Colon (tissue), 2 donors: ENCODE measurements around the gene ST8SIA6.
"Not testable (repeated sequence)": the region's sequence is repeated elsewhere in the genome, so short reads cannot be mapped to it uniquely, and the experiment has no call there.

Source experiments
- FAIRE-seq: peaks from 2 replicates; lab custom pipeline; 2012; peaks lifted over from hg19 to GRCh38; lab: Jason Lieb, UNC
- donor health status: control.
- donor health status: control.

The ST8SIA6 gene

DNA sequence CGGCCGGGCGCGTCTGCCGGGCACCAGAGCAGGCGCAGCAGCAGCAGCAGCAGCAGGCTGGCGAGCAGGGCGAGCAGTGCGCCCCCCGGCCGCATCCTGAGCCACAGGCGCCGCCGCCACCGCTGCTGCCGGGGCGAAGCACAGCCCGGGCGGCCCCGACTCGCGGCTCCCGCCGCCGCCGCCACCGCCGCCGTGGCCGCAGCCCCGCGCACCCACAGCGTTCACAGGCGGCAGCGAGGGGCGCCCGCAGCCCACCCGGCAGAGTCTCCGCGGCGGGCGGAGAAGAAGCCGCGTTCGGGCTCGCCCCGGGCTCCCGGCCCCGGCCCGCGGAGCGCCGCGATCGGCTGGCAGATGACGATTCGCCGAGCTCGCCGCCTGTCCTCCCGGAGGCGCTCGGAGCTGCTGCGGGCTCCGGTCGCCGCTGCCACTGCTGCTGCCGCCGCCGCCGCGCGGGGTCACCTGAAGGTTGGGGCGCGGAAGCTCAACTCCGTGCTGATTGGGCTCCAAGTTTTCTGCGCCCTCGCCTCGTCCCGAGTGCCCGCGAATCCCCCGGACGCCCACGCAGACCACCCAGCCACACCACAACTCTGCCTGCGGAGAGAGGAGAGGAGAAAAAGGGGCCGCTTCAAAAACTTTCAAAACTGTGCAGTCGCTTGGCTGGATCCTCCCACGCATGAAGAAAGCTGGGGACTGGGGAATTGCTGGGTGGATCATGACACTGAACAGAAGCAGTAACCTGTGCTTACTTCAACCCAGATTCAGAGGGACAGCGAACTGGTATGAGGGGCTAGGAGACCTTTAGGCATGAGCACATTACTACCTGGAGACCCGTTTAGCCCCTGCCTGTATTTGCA lies at the start of gene ST8SIA6:
TSS of gene ST8SIA6 (minus strand) at position 435 of the 854 bp plus-strand sequence. CDS start at position 95, 340 bp downstream.
- no peak for FAIRE-seq

GRCh38 chr10:17503795-17504194 lies 49.4 kb upstream of the ST8SIA6 start:
- no peak for FAIRE-seq

- FAIRE-seq: no peak
Measured at GRCh38 chr10:17502814-17503213, 48.4 kb upstream of the ST8SIA6 start.

DNA sequence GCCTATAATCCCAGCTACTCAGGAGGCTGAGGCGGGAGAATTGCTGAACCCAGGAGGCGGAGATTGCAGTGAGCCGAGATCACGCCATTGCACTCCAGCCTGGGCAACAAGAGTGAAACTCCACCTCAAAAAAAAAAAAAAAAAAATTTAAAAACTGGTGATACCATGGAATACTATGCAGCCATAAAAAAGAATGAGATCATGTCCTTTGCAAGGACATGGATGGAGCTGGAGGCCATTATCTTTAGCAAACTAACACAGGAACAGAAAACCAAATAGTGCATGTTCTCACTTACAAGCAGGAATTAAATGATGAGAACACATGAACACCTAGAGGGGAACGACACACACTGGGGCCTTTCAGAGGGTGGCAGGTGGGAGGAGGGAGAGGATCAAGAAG lies 44.6 kb upstream of the ST8SIA6 start:
- not testable (repeated sequence) for FAIRE-seq

GRCh38 chr10:17497446-17498030 lies 43.1 kb upstream of the ST8SIA6 start:
- FAIRE-seq: no peak

DNA sequence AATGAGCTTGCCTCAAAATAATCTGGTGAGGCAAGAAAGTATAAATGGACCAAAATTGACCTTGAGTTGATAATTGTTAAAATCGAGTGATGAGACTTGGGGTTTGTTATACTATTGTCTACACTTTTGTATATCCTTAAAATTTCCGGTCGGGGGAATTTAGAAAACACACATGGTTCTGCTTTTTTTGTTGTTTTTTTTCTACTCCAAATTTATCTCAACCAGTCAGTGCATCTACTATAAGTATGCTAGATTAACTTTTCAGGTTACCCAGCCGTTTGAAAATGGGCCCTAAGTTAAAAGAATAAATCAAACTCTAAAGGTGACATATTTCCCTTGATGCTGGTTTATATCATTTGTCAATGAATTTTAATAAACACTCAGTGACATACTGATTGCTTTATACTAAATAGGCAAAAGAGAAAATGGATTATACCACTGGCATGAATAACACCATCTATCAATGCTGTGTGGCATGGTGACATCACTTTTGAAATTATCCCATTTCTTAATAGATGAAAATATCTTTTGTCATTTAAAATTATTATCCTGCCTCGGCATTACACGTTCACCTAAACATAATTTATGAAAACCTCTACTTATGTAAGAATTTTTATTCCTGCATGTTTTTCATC lies 40.3 kb upstream of the ST8SIA6 start:
- no peak for FAIRE-seq

DNA sequence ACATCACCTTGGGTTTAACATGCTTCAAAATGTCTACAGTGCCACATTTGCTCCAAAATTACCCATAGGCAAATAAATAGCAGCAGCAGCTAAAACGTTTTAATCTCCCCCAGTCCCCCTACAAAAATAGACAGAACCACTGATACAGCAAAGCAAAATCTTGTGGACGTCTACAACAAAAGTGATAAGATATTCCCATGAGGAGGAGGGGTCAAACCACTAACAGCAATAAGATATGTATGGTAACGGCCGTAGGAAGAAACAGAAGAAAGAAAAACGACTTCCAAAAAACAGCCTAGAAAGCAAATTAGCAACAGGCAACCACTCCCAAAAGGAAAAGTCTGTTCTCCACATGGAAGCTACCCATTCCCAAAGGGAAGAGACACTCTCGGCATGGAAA lies 34.5 kb upstream of the ST8SIA6 start:
- no peak for FAIRE-seq

- no peak for FAIRE-seq
Measured at GRCh38 chr10:17483079-17483478, 28.7 kb upstream of the ST8SIA6 start.

DNA sequence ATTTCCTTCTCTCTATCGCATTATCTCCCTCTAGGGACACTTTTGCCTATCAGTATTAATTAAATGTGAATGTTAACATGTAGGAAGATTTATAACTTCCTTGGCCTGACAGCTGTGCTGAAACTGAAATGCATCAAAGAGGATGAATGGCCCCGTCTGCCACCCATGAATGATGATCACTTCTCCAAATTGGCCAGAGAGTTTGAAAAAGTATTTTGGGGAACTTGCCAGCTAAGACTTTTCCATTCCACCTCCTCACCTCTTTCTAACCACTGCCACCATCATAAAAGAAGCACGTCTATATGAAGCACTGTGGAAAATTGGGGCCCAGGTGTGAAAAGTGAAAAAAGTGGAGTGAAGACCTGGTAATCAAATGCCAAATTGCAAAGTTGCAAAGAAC lies 25.4 kb upstream of the ST8SIA6 start:
- no peak for FAIRE-seq

DNA sequence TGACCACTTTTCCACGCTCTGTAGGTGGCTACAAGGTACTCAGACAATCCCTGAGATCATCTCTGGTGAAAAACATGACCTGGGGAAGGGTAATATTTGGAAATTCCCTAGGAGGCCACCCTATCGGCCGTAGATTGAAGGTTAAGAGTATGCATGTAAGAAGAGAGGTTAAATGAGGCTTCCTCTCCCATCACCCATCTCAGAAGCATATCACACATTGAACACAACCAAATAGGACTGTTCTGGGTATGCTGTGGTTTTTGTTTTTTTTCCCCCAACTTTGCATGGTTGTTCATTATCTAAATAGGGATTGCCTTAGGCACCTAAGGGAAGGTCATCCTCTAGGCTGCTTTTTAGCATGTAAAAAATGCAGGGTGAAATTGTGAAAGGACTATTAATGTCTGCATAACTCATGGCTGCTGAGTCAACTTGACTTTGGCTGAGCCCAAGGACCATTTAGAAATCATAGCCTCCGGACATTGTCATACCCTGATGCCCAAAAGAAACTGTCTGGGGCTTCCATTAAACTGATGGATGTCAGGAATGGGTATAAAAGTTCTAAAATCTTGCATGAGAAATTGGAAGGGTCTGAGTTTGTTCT lies 24.7 kb upstream of the ST8SIA6 start:
- FAIRE-seq: no peak

DNA sequence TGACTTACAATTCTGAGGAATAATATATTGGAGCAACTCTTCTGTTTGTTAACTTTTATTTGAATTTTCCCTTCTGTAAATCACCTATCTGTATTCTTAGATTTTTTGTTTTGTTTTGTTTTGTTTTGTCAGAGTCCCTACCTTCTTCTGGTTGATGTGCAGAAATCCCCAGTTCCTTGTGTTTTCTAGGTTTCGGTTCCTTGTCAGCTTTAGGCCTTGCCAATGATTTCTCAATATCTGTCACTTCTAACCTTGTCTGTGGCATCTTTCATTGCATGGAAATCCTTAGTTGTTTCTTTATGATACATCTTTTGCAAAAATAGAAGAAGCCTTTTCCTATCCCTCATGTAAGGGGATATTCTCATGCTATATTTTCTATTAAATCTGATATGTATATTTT lies 21.7 kb upstream of the ST8SIA6 start:
- no peak for FAIRE-seq

- FAIRE-seq: no peak
Measured at GRCh38 chr10:17475661-17476060, 21.3 kb upstream of the ST8SIA6 start.

DNA sequence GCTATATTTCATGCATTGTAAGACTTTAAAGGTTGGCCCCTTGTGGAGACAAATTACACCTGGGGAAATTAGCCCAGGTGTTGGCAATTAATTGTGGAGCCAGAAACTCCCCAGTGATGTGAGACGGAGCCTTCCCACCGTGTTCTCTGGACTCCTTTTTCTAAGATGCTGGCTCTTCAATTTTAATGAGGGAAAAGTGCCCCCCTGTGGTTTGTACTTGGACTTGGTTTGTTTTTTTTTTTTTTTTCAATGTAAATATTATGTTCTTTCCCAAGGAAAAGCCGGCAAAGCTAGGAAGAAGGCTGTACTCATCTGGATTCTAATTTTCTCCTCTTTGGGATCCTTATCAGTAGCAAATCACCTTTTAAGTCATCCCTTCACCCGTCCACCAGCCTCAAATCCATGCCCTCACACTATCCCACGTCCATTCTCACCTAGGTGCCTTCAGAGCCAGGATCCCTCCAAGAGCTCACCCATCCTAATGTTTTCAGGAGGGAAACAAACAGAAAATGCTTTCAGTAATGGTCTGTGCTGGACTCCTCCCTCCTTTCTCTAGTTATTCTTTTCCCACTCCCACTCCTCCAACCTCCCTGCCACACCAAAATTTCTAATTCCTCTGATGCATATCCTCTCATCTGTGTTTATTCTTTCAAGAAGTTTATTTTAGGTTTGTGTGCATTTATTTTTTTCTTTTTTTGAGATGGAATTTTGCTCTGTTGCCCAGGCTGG lies 20.4 kb upstream of the ST8SIA6 start:
- no peak for FAIRE-seq

GRCh38 chr10:17473228-17473950 lies 19.0 kb upstream of the ST8SIA6 start:
- FAIRE-seq: no peak

DNA sequence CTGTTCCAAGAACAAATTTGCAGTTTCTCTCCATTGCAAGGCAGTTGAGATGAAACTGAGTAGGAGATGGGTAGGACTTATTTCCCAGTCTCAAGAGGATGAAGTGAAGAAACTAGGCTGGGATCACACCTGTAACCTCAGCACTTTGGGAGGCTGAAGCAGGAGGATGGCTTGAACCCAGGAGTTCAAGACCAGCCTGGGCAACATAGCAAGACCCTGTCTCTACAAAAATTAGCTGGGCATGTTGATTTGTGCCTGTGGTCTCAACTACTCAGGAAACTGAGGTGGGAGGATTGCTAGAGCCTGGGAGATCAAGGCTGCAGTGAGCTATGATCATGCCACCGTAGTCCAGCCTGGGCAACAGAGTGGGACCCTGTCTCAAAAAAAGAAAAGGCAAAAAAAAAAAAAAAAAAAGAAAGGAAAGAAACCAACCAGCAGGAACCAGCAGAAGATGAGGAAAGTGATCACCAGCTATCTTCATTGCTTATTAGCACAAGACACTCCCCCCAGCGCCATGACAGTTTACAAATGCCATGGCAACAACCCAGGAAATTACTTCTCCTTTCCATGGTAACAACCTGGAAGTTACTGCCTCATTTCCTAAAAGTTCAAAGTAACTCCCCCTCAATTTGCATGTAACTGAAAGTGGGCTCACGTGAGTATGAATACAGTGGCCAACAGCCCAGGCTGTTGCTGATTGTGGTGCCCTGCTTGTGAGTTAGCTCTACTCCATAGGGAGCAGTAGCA lies 18.3 kb upstream of the ST8SIA6 start:
- FAIRE-seq: no peak

DNA sequence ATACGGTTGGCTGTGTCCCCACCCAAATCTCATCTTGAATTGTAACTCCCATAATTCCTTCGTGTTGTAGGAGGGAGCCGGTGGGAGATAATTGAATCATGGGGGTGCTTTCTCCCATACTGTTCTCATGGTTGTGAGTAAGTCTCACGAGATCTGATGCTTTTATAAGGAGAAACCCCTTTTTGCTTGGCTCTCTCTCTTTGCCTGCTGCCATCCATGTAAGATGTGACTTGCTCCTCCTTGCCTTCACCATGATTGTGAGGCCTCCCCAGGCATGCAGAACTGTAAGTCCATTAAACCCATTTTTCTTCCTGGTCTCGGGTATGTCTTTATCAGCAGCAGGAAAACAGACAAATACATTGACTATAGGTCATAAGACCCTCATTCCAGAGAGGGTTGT lies 15.9 kb upstream of the ST8SIA6 start:
- FAIRE-seq: no peak

GRCh38 chr10:17465328-17466125 lies 11.1 kb upstream of the ST8SIA6 start:
- no peak for FAIRE-seq

DNA sequence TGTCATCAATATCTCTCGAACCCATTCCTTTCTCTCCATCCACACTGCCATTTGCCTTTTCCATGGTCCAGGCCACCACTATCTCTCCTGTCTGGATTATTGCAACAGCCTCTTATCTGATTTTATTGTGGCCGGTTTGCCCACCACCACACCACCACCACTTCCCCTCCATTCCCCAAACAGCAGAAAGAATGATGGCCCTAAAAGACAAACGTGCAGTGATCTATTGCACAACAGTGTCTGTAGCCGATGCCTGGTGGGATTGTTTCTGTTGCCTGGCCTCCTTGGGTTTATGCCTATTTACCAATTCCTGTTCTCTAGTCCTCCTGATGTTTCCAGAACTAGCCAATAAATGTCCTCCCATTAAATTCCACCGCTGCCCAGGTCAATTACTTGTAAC lies 10.2 kb upstream of the ST8SIA6 start:
- FAIRE-seq: no peak

GRCh38 chr10:17460756-17461155 lies 6.4 kb upstream of the ST8SIA6 start:
- FAIRE-seq: no peak

DNA sequence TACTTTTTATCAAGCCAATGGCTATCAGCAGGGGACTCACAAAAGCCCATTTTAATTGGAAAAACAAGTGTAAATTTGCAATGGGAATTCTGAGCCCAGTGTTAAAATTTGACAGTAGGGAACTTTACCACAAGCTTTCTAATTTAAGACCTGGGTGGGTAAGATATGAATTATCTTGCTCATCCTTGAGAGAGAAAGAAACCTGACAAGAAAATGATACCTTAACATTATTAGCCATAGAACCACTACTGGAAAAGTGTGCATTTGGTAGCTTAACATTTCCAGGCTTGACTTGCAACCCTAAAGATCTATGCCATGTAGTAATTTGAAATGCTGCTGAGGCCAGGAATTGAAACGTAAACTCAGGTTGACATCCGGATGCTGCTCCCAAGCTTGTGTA lies 2.7 kb upstream of the ST8SIA6 start:
- no peak for FAIRE-seq
